ENCODE measurements around the gene ZDHHC19.

Gene ZDHHC19

GRCh38 chr3:196232154-196232881, 21.1 kb upstream of the ZDHHC19 start:
- no peaks in the 10 kb centered on the region for H3K9me3 Mint-ChIP-seq
- H3K27me3 Mint-ChIP-seq = no peaks in the 10 kb centered on the region
- H3K36me3 Mint-ChIP-seq = no peaks in the 10 kb centered on the region
- H3K27ac Mint-ChIP-seq = no peak overlapping the region
- H3K4me1 Mint-ChIP-seq = no peaks in the 10 kb centered on the region
- H3K4me3 Mint-ChIP-seq = no peak overlapping the region

- H3K9me3 Mint-ChIP-seq = no peaks in the 10 kb centered on the region
- no peaks in the 10 kb centered on the region for H3K27me3 Mint-ChIP-seq
- no peak overlapping the region for H3K27ac Mint-ChIP-seq
- no peak overlapping the region for H3K4me3 Mint-ChIP-seq
- no peaks in the 10 kb centered on the region for H3K36me3 Mint-ChIP-seq
- no peaks in the 10 kb centered on the region for H3K4me1 Mint-ChIP-seq
Observed at GRCh38 chr3:196227629-196228493, 16.7 kb upstream of the ZDHHC19 start.

- H3K4me1 Mint-ChIP-seq = no peaks in the 10 kb centered on the region
- H3K27ac Mint-ChIP-seq = no peak overlapping the region
- H3K36me3 Mint-ChIP-seq = no peaks in the 10 kb centered on the region
- H3K4me3 Mint-ChIP-seq = no peak overlapping the region
- H3K27me3 Mint-ChIP-seq = no peaks in the 10 kb centered on the region
- no peaks in the 10 kb centered on the region for H3K9me3 Mint-ChIP-seq
Observed at GRCh38 chr3:196227121-196227561, 15.9 kb upstream of the ZDHHC19 start.

- no peaks in the 10 kb centered on the region for H3K27me3 Mint-ChIP-seq
- no peaks in the 10 kb centered on the region for H3K36me3 Mint-ChIP-seq
- H3K9me3 Mint-ChIP-seq = no peaks in the 10 kb centered on the region
- no peak overlapping the region for H3K4me3 Mint-ChIP-seq
- no peak overlapping the region for H3K27ac Mint-ChIP-seq
- H3K4me1 Mint-ChIP-seq = no peaks in the 10 kb centered on the region
Observed at GRCh38 chr3:196225763-196226364, 14.7 kb upstream of the ZDHHC19 start.

DNA sequence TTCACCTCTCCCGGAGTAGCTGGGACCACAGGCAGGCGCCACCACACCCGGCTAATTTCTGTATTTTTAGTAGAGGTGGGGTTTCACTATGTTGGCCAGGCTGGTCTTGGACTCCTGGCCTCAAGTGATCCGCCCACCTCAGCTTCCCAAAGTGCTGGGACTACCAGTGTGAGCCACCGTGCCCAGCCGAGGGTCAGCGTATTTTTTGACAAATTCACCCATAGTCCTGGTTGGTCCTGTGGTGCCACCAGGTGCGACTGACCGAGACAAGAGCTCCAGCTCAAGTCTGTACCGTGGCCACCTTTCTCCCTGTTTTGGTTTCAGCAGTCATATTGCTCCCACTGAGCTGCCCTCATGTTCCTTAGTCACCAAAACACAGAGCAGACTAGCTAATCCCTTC, 13.9 kb upstream of the ZDHHC19 start:
- no peaks in the 10 kb centered on the region for H3K4me1 Mint-ChIP-seq
- no peaks in the 10 kb centered on the region for H3K9me3 Mint-ChIP-seq
- no peaks in the 10 kb centered on the region for H3K27me3 Mint-ChIP-seq
- H3K27ac Mint-ChIP-seq = no peak overlapping the region
- no peak overlapping the region for H3K4me3 Mint-ChIP-seq
- H3K36me3 Mint-ChIP-seq = no peaks in the 10 kb centered on the region

DNA sequence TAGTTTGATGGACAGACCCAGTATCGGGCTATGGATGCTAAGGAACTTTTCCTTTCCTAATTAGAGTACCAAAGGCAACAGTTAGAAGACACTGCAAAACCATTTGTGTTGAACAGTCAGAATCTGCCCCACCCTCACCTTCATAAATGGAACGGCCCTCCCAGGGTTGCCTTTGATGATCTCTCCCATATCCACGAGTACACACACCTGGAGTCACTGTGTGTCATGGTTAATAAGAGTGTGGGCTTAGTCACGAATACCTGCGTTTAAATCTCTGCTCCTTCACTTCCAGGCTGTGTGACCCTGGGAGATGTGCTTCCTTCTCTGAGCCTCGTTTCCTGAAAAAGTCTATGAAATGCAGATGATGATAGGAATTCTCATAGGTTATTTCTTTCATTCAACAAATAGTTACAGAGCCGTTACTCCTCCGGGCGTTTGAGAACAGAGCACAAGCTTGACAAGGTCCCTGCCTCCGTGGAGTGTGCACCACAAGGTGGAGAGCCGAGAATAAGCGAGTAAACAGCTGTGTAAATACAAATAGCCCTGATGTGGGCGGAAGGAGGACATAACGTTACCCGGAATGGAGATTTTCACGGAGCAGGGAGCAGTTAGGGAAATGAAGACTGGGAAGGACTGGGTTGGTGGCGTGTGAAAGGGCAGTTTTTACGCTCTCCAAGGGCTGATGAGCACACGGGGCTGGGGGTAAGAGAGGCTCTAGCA, 11.8 kb upstream of the ZDHHC19 start:
- no peaks in the 10 kb centered on the region for H3K27me3 Mint-ChIP-seq
- no peak overlapping the region for H3K27ac Mint-ChIP-seq
- no peaks in the 10 kb centered on the region for H3K9me3 Mint-ChIP-seq
- H3K4me3 Mint-ChIP-seq = no peak overlapping the region
- H3K4me1 Mint-ChIP-seq = peaks cover 18% of the 10 kb centered on the region
- H3K36me3 Mint-ChIP-seq = no peaks in the 10 kb centered on the region

DNA sequence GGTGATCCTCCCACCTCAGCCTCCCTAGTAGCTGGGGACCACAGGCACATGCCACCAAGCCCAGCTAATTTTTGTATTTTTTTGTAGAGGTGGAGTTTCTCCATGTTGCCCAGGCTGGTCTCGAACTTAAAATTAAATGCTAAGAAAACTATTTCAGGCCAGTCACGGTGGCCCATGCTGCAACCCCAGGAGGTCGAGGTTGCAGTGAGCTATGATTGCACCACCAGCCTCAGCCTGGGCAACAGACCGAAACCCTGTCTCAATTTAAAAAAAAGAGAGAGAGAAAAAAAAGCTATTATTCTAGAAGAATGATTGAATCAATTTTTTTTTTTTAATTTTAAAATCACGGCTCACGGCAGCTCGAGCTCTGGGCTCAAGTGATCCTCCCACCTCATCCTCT, 9.8 kb upstream of the ZDHHC19 start:
- no peak overlapping the region for H3K27ac Mint-ChIP-seq
- H3K9me3 Mint-ChIP-seq = no peaks in the 10 kb centered on the region
- peaks cover 18% of the 10 kb centered on the region for H3K4me1 Mint-ChIP-seq
- no peaks in the 10 kb centered on the region for H3K27me3 Mint-ChIP-seq
- H3K36me3 Mint-ChIP-seq = no peaks in the 10 kb centered on the region
- H3K4me3 Mint-ChIP-seq = no peak overlapping the region

- Mint-ChIP-seq H3K4me1 (peaks cover 18% of the 10 kb centered on the region), H3K27ac (peak overlapping the region; percentile 70), H3K4me3 (no peak overlapping the region), H3K27me3 (no peaks in the 10 kb centered on the region), H3K36me3 (no peaks in the 10 kb centered on the region), H3K9me3 (no peaks in the 10 kb centered on the region)
Observed at GRCh38 chr3:196220587-196220986, 9.4 kb upstream of the ZDHHC19 start.

DNA sequence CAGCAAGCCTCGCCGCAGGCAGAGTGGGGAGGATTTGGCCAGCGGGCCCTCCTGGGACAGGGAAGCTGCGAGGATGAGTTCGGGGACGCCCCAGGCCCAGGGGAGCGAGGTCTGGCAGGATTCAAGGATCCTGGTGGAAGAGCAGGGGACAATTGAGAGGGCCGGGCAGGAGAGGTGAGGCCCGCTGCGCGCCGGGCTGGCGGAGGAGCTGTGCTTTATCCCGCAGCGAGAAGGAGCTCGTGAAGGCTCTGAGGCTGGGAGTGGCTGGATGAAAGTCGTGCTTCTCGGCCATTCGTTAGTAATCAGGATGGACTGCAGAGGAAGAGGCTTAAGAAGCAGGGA, 8.7 kb upstream of the ZDHHC19 start:
- Mint-ChIP-seq H3K4me3 (no peak overlapping the region), H3K9me3 (no peaks in the 10 kb centered on the region), H3K36me3 (no peaks in the 10 kb centered on the region), H3K27me3 (no peaks in the 10 kb centered on the region), H3K4me1 (peaks cover 18% of the 10 kb centered on the region), H3K27ac (peak overlapping the region; percentile 70)

DNA sequence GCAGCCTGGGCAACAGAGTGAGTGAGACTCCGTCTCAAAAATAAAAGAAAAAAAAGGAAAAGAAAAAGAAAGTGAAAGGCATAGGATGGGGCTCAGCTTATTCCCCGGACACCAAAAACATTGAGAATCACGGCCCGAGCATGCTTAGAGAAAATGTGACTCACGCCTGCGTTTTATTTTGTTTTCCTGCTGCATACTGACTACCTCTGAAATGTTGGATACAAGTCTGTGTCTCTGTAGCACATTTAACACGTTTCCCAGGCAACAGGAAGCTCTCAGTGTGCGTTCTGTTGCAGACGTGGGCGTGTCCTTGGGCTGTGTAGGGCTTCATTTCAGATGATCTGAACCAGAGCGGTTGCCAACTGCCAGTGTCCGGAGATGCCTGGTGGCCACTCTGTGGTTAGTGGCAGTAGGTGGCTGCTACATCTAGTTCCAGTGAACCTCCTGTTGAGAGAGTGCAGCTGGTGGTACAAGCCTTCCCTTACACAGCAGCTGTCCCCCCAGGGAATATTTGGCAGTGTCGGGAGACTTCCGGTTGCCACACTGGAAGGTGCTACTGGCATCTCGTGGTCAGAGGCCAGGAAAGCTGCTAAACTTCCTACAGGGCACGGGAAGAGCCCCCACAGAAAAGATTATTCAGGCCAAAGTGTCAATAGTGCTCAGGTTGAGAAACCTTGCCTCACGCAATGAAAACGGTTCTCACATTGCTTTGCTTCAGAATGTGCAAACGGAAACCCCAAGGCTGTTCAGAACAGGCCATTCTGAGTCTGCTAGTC, 8.2 kb upstream of the ZDHHC19 start:
- H3K27me3 Mint-ChIP-seq = no peaks in the 10 kb centered on the region
- H3K36me3 Mint-ChIP-seq = no peaks in the 10 kb centered on the region
- peak overlapping the region; percentile 70 for H3K27ac Mint-ChIP-seq
- H3K4me3 Mint-ChIP-seq = peak overlapping the region; percentile 35
- no peaks in the 10 kb centered on the region for H3K9me3 Mint-ChIP-seq
- H3K4me1 Mint-ChIP-seq = peaks cover 18% of the 10 kb centered on the region

DNA sequence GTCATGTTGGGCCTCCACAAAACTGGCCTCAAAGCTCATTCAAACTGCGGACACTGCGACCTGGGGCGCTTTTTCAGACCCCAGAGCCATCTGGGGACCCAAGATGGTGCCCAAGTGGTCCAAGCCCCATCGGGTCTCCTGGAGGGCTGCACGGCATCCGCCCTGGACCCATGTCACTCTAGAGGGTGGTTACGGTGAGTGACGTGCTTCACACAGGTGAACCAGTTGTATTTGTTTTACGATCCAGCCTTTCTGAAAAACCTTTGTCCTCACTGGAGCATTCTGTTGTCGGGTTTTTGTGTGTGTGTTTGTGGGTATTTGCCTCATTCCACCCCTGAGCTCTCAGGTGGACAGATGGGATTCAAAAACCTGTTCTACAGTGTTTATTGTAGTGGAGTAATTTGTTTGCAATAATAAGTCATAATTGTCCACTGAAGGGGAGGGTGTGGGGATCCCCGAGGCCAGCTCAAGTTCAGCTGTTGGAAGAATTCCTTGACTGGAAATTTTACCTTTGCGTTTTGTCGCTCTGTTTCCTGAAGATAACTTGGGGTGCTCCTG, 7.0 kb upstream of the ZDHHC19 start:
- Mint-ChIP-seq H3K4me1 (peaks cover 18% of the 10 kb centered on the region), H3K27me3 (no peaks in the 10 kb centered on the region), H3K4me3 (no peak overlapping the region), H3K27ac (no peak overlapping the region), H3K9me3 (no peaks in the 10 kb centered on the region), H3K36me3 (no peaks in the 10 kb centered on the region)

- Mint-ChIP-seq H3K4me3 (peak overlapping the region; percentile 60), H3K27me3 (no peaks in the 10 kb centered on the region), H3K27ac (peak overlapping the region; percentile 68), H3K9me3 (no peaks in the 10 kb centered on the region), H3K4me1 (peaks cover 18% of the 10 kb centered on the region), H3K36me3 (no peaks in the 10 kb centered on the region)
Observed at GRCh38 chr3:196217307-196218154, 6.3 kb upstream of the ZDHHC19 start.

DNA sequence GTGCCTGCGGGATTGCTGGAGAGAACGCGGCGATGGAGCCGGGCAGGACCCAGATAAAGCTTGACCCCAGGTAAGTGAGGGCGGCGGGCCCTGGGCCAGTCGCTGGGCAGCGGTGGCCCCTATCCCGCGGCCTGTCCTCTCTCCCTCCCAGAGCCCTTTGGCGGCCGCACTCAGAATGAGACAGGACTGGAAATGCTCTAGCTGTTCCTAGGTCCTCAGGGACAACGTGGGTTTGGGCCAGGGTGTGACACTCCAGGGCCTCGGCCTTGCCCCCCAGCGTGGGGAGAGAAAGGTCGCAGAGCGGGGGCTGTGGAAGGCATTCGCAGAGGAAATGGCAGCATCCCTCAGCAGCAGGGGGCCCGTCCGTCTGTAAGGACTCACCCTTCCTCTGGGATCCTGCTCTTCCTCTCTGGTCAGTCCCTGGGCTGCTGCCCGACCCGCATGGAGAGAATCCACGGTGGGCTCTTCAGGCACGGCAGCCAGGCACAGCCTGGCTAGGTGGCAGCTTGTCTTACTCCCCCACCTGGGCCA, 5.5 kb upstream of the ZDHHC19 start:
- Mint-ChIP-seq H3K36me3 (no peaks in the 10 kb centered on the region), H3K27me3 (no peaks in the 10 kb centered on the region), H3K4me1 (peaks cover 18% of the 10 kb centered on the region), H3K27ac (no peak overlapping the region), H3K4me3 (no peak overlapping the region), H3K9me3 (no peaks in the 10 kb centered on the region)

DNA sequence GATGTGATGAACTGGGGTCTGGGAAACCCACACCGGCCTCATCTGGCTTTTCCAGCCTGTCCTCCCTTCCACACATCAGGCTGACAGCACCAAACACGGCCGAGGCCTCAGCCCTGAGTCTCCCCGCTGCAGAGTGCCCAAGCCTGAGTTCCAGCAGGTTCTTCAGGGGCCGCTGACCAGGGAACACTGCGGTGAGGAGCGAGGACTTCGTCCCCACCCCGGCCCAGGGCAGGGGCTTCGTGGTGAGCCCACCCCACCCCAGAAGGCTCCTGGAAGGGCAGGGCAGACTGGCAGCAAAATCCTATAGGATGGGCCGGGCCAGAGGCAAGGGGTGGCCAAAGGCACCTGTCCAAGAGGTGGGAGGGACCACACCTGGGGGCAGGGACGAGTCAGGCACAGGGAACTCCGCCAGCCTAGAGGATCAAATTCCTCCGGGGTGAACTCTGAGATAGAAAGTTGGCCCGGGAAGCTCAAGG, 4.9 kb upstream of the ZDHHC19 start, which contains the start of gene SLC51A:
TSS of gene SLC51A (plus strand) at position 446 of the 476 bp plus-strand sequence. CDS start 179 bp downstream, outside the sequence.
- peaks cover 18% of the 10 kb centered on the region for H3K4me1 Mint-ChIP-seq
- peak within 1 kb of the TSS; percentile 60 for H3K4me3 Mint-ChIP-seq
- no peaks in the 10 kb centered on the region for H3K9me3 Mint-ChIP-seq
- peak within 1 kb of the TSS; percentile 68 for H3K27ac Mint-ChIP-seq
- no peaks in the 10 kb centered on the region for H3K27me3 Mint-ChIP-seq
- no peaks in the 10 kb centered on the region for H3K36me3 Mint-ChIP-seq
